NCI-H460 (cell line): ENCODE data around the gene SCN8A. TPM values are rescaled to one million over a fixed set of nuclear protein-coding genes. Genes with fewer than 3 reads are reported as not detected.
A peak's percentile ranks its signal among the peaks of the same experiment; 100 is the strongest.

Experiments
- DNase-seq: peaks from one replicate; pipeline ENCODE4 v3.0.0-alpha.2; 2016; ENCODE audit warnings: low read depth; ENCODE audit errors: extremely low read depth
- total RNA-seq: library from RNA; depleted of rRNA; stranded (reverse); fragments of >200 nt; shearing (Covaris generic); gene quantifications from 2 replicates; pipeline ENCODE4 v1.2.3, GENCODE V29; 2014

The SCN8A gene
- total RNA-seq, 1 experiment from 2014 or later, result 0.02 TPM

DNA sequence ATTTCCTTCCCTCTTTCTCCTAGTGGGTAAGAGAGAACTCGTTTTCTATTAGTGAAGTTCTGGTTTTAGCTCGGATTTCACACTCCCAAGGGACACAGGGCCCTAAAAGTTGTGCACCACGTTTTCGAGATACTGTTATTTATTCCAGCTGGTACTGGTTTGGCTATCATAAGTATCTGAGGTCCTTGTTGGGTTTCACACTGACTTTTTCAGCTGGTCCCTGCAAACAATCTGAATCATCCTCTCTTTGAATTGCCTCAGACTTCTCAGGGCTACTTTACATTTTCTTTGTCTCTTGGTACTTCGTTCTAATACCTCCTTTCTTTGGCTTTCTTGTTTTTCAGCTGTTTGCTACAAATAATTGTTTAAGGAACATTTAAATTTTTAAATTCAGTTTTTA is 75.7 kb downstream of the SCN8A start:
- DNase-seq, result no peak

DNA sequence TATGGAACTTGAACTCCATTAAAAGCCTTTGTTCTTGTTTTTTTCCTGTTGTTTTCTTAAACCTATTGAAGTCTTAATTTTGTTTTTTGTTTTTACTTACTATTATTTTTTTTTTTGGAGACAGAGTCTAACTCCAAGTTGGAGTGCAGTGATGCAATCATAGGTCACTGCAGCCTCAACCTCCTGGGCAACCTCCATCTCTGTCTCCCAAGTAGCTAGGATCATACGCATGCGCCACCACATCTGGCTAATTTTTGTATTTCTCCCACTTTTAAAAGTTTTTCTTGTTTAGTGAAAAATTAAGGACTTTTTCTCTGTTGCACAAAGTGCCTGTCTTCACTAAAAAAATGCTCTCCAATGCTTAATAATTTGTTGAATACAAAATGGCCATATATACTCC is 76.2 kb downstream of the SCN8A start:
- DNase-seq, result no peak

GRCh38 chr12:51669271-51669670 is 78.2 kb downstream of the SCN8A start:
- no peak for DNase-seq

- DNase-seq, result no peak
These were observed 79.0 kb downstream of the SCN8A start for GRCh38 chr12:51669996-51670395.

DNA sequence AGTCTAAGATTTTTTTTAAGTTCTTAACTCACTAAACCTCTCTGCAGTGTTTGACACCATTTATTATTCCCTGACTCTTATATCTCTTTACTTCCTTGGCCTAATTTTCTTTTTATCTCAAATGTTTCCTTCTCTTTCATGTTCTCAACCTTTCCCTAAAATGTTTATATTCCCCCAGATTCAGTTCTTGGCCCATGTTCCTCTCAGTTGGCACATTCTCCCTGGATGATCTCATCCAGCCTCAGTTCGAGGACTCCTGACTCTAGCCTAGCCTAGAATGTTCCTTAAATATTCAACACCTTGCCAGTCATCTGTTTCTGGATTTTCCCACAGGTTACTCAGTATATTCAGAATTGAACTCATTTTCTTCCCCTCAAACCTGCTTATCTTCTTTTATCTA is 81.3 kb downstream of the SCN8A start:
- no peak for DNase-seq

DNA sequence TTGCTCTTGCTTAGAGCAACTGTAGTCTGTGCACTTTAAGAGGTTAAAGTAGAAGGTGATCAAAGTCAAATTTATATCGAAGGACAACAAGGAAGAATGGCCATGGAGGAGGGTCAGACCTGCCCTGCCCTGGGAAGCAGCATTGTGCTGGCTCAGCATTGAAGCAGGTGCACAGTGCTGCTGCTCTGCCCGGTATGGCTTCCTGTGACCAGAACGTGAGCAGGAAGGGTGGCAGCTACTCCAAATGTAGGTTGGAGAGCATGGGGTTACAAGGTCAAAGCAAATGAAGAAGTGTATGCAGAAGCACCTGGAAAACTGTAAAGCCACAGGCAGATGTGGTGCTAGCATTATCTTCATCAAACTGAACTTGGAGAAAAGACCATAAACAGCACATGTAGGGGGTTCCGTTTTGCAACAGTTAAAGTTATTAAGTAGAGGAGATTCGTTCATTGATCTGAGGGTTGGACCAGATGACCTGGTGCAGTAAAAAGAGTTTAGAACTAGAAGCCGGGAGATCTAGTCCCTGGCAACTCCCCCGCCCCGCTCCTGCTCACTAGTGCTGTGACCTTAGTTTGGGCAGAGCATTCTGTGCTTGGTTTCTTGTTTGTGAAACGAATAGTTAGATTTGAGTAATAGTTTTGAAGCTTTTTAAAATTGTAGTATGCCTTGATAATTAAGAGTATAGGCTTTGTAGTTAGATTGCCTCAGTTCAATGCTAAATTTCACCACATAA is 84.2 kb downstream of the SCN8A start:
- DNase-seq, result no peak

- no peak for DNase-seq
These were observed 85.8 kb downstream of the SCN8A start for GRCh38 chr12:51676875-51677274.

DNA sequence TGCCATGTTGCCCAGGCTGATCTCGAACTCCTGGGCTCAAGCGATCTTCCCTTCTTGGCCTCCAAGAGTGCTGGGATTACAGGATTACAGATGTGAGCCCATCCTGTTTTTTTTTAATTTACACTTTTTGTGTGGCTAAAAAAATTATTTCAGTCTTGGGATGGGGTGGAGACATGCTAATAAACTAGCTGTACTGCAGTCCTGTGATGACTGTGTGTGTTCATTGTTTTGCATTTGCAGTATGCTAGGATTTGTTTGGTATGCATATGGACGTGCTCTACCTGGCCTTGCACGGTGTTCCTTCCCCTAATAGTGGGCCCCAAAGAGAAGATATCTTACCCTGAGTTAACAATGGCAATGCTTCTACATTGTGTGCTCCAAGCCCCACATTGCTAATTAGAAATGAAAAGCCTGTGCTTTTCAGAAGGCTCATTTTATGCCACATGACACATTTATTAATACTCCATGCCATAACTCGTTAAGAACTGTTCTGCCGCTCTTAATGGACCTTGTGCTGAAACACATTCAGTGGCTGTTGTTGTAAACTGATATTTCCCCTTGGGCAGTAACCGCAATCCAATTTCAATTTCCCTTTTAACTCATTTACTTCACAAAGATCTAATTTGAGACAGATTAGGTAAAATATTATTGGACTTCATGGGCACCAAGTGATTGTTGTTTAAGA is 86.4 kb downstream of the SCN8A start:
- no peak for DNase-seq

GRCh38 chr12:51678086-51678724 is 87.2 kb downstream of the SCN8A start:
- DNase-seq, result peak; percentile 56

DNA sequence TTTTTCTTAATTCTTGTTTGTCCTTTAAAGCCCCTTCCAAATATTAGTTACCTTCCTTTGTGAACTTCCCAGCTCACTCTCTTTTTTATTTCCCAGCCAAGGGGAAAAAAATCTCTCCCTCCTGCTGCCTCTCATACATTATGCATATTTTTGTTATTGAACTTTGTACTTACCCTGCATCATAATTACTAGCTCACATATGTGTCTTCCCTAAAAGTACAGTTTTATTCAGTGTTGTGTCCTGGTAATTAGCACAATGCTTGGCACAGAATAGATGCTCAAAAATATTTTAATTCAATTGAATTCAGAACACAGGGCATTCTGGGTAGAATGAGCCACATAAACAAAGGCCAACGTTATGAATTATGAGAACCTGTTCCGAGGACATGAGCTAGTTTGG is 91.9 kb downstream of the SCN8A start:
- DNase-seq, result no peak

GRCh38 chr12:51683763-51684357 is 92.8 kb downstream of the SCN8A start:
- DNase-seq, result peak; percentile 18

GRCh38 chr12:51686727-51687126 is 95.7 kb downstream of the SCN8A start:
- no peak for DNase-seq

GRCh38 chr12:51687177-51687576 is 96.1 kb downstream of the SCN8A start:
- no peak for DNase-seq

DNA sequence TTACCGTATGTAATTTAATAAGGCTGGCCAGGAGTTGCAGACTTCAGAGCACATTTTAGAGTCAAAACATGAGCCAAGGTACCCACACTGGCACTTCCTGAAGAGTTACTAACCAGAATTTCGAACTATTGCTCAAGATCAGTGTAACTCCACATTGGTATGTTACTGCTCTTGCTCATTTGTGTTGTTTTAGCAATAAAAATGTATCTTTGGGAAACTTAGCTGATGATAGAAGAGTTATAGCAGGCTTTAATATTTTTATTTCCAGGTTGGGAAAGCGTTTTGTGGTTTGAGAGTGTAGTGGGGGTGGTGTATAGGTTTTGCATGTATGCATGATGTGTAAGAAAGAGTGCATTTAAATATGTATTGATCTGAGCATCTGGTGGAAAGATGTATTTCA is 96.6 kb downstream of the SCN8A start:
- DNase-seq, result no peak

- no peak for DNase-seq
These were observed 99.0 kb downstream of the SCN8A start for GRCh38 chr12:51689983-51690382.

DNA sequence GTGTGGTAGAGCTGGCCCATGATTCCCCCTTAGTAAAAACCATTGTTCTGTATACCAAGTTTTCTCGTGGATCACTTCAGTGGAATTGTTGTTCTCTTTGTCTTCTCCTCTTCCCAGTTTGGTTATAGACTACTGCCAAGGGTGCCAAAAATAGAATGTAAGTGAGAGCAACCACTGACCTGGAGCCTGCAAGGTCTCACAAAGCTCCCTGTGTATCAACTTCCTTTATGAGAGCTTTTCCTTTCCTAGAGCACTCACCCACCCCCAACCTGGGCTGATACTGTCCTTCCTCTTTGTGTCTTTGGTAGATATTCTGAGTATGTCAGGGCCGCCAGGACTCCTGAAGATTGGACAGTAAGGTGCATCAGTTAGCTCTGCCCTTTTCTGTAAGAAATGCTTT is 101.0 kb downstream of the SCN8A start:
- DNase-seq, result no peak

DNA sequence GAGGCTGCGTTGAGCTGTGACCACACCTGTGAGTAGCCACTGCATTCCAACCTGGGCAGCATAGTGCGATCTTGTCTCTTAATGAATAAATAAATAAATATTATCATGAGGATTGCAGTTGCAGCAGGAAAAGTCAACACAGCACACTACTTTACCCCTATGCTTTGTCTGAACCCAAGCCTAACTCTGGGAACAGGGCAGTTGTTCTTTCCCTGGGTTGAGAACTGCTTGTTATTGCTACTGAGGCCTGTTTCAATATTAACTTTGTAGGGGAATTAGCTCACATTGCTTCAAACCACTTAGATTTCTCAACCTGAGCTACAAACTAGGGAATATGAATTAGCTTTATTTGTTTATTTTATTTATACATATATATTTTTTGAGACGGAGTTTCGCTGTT is 102.5 kb downstream of the SCN8A start:
- DNase-seq, result no peak

DNA sequence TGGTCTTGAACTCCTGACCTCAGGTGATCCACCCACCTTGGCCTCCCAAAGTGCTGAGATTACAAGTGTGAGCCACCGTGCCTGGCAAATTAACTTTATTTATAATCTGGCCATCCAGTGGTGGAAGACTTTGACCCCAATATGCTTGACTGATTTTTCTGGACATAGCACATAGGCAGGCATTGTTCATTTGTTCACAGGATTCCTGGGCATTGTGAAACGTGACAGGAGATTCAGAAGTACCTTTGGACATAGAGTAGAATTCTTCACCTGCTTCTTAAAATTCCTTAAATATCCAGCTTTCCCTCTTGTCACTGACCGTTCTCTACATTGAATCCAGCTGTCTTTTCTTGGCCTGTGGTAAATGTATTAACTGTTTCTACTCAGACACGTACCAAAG is 103.1 kb downstream of the SCN8A start:
- DNase-seq, result no peak

- DNase-seq, result no peak
These were observed 104.4 kb downstream of the SCN8A start for GRCh38 chr12:51695241-51696010.

- no peak for DNase-seq
These were observed 108.2 kb downstream of the SCN8A start for GRCh38 chr12:51699219-51699618.

GRCh38 chr12:51700887-51701286 is 109.9 kb downstream of the SCN8A start:
- DNase-seq, result no peak
